Heart right ventricle (tissue), 16 donors: ENCODE results near the gene AGPAT3. TPM values are rescaled to one million over a fixed set of nuclear protein-coding genes. Genes with fewer than 3 reads are reported as not detected.
"Not testable (repeated sequence)": the region's sequence is repeated elsewhere in the genome, so short reads cannot be mapped to it uniquely, and the experiment has no call there.

Source experiments
- ATAC-seq, 8 donors: fragments of 200-7000 bp; cut with Tn5 transposase; one replicate each; pipeline ENCODE4 v1.9.1; 2020; ENCODE audit warnings: mild to moderate bottlenecking in 8 of 8, moderate library complexity in 8 of 8, moderate number of reproducible peaks in 1 of 8
- DNase-seq, 2 donors: peaks; one replicate each; pipeline ENCODE4 v3.0.0-alpha.2; 2020
- H3K27ac ChIP-seq, 10 donors: fragments of 200-600 bp; sonication (generic) in 2 of 10; one replicate each; pipeline versions ENCODE4 v1.5.0 to v1.8.0; 2020 to 2022; ENCODE audit warnings: mild to moderate bottlenecking in 3 of 10
- H3K27me3 ChIP-seq, 7 donors: fragments of 200-600 bp; one replicate each; pipeline ENCODE4 v1.8.0; 2021 to 2022; ENCODE audit warnings: mild to moderate bottlenecking in 2 of 7
- H3K36me3 ChIP-seq, 9 donors: fragments of 200-600 bp; sonication (generic) in 1 of 9; one replicate each; pipeline versions ENCODE4 v1.5.0 to v1.8.0; 2020 to 2022; ENCODE audit warnings: mild to moderate bottlenecking in 2 of 9
- H3K4me1 ChIP-seq, 9 donors: fragments of 200-600 bp; sonication (generic) in 1 of 9; one replicate each; pipeline versions ENCODE4 v1.5.0 to v1.8.0; 2020 to 2022; ENCODE audit warnings: mild to moderate bottlenecking in 4 of 9
- H3K4me3 ChIP-seq, 10 donors: fragments of 200-600 bp; sonication (generic) in 2 of 10; one replicate each; pipeline versions ENCODE4 v1.5.0 to v1.8.0; 2020 to 2022; ENCODE audit warnings: mild to moderate bottlenecking in 7 of 10, moderate library complexity in 2 of 10
- H3K9me3 ChIP-seq, 11 donors: fragments of 200-600 bp in 10 of 11; sonication (generic) in 2 of 11; one replicate each; pipeline versions ENCODE4 v1.5.0 to v1.8.0; 2013 to 2022; ENCODE audit warnings: mild to moderate bottlenecking in 2 of 11, control low read depth in 1 of 11, moderate library complexity in 1 of 11
- WGBS, 2 donors: extraction: QIAGEN DNeasy Blood & Tissue Kit; methylation state at CpG; one replicate each; pipeline ENCODE4 v1.1.7; 2013; ENCODE audit warnings: inconsistent platforms in 1 of 2; 5-methylcytosine and 5-hydroxymethylcytosine counted together
- intact Hi-C, 10 donors: fragments of 100-400 bp; cut with DNase I; formaldehyde crosslinking; loops; one replicate each; pipeline versions ENCODE4 v1.11.1 to v1.14.2; 2022
- polyA plus RNA-seq, 2 donors: library from polyadenylated mRNA; stranded (reverse); fragments of 200-250 nt; gene quantifications; one replicate each; pipeline ENCODE4 v1.2.3, GENCODE V29; 2013
- total RNA-seq, 10 donors: library from RNA; stranded (reverse); fragmentation: NEBNext Ultra II Directional in 3 of 10; extraction: Animal tissue kit (Norgen Biotek cat#: 25700) in 3 of 10; gene quantifications; one replicate each; pipeline versions ENCODE4 v1.2.1 to v1.2.4, GENCODE V29; 2021 to 2023
- TF ChIP-seq, protein P1 (sequence below), 9 donors: fragments of 200-600 bp; sonication (generic) in 2 of 9; IDR thresholded peaks; one replicate each; pipeline versions ENCODE4 v1.5.0 to v1.8.0; 2021 to 2022; ENCODE audit warnings: antibody characterized with exemption in 9 of 9, mild to moderate bottlenecking in 5 of 9, moderate library complexity in 1 of 9
- donor health status: Arrhythmogenic right ventricular cardiomyopathy.
- donor health status: ischemic (EF 13 %, LVEDD 7.1; RV severe dilation, severe dysfunction).
- donor health status: healthy with polysubstance abuse.
- donor health status: DM: no; HTN: yes; CAD: no.
- donor health status: DM: no; HTN: no; CAD: no.
- donor health status: ischemic (EF 25% LVEDD 6.9; RV normal size, moderate dysfunction).
- donor health status: ischemic (EF 25% LVEDD 5.7; RV mildly dilated, moderate dysfunction).
- donor health status: healthy.
- donor health status: DM: yes; HTN: yes; CAD: no.
- donor health status: Ischemic cardiomyopathy.
- donor health status: ischemic (EF 35%, LVEDD 5.7; RV mildly dilated, moderate dysfunction).
- donor health status: nonischemic (EF 11% LVEDD 7.7; RV severe dilation, severe dysfunction).
- donor health status: DM: yes; HTN: yes; CAD: no.
- donor health status: PGD.
- donor health status: ischemic (EF 29% LVEDD 5.4; RV normal size, mild dysfunction).
- donor health status: nonischemic (EF 23%, LVEDD 6.1; RV moderate dilation, normal function).

Gene AGPAT3
- total and polyA plus RNA-seq, 12 donors, result 19.7 to 110 (median 65.6) TPM

DNA sequence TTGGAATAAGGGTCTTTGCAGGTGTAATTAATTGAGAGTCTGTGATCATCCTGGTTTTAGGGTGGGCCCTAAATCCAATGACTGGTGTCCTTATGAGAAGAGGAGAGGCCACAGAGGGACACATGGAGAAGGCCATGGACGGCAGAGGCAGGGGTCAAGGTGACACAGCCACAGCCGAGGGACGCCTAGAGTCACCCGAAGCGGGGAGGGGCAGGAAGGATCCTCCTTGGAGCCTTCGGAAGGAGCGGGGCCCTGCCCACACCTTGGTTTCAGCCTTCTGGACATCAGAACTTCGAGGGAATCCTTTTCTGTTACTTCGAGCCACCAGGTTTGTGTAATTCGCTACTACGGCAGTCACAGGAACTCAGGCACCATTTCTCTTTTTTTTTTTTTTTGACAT, 44.6 kb upstream of the AGPAT3 start:
- TF ChIP-seq, protein P1, sequence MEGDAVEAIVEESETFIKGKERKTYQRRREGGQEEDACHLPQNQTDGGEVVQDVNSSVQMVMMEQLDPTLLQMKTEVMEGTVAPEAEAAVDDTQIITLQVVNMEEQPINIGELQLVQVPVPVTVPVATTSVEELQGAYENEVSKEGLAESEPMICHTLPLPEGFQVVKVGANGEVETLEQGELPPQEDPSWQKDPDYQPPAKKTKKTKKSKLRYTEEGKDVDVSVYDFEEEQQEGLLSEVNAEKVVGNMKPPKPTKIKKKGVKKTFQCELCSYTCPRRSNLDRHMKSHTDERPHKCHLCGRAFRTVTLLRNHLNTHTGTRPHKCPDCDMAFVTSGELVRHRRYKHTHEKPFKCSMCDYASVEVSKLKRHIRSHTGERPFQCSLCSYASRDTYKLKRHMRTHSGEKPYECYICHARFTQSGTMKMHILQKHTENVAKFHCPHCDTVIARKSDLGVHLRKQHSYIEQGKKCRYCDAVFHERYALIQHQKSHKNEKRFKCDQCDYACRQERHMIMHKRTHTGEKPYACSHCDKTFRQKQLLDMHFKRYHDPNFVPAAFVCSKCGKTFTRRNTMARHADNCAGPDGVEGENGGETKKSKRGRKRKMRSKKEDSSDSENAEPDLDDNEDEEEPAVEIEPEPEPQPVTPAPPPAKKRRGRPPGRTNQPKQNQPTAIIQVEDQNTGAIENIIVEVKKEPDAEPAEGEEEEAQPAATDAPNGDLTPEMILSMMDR (IDR thresholded peaks at IDR 0.05), result no peak
- 92 to 95% methylated on average over 11 of the region's 11 CpGs for WGBS, 2 donors
- intact Hi-C loops, result no loop called here
- H3K27me3 ChIP-seq, result no peaks in the 10 kb centered on the region
- no peak overlapping the region for H3K4me3 ChIP-seq
- no peak overlapping the region for H3K27ac ChIP-seq
- H3K36me3 ChIP-seq, result no peaks in the 10 kb centered on the region
- no peak for ATAC-seq
- peaks cover 0 to 42% (median 0%) of the 10 kb centered on the region in 9 donors for H3K4me1 ChIP-seq
- no peak for DNase-seq
- peaks cover 0 to 10% (median 0%) of the 10 kb centered on the region in 11 donors for H3K9me3 ChIP-seq

DNA sequence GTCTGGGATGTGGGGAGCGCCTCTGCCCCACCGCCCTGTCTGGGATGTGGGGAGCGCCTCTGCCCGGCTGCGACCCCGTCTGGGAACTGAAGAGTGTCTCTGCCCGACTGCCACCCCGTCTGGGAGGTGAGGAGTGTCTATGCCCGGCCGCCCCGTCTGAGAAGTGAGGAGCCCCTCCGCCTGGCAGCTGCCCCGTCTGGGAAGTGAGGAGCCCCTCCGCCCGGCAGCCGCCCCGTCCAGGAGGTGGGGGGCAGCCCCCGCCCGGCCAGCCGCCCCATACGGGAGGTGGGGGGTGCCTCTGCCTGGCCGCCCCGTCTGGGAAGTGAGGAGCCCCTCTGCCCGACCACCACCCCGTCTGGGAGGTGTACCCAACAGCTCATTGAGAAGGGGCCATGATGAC, 42.9 kb upstream of the AGPAT3 start:
- DNase-seq, H3K4me3 ChIP-seq, H3K27ac ChIP-seq, H3K36me3 ChIP-seq, H3K9me3 ChIP-seq, ATAC-seq, intact Hi-C loops: not testable (repeated sequence)
- WGBS, 2 donors, result 95 to 97% methylated on average over 23 to 25 of the region's 25 CpGs
- peaks cover 0 to 46% (median 0%) of the 10 kb centered on the region in 9 donors for H3K4me1 ChIP-seq
- peaks cover 0 to 16% (median 12%) of the 10 kb centered on the region in 7 donors for H3K27me3 ChIP-seq

DNA sequence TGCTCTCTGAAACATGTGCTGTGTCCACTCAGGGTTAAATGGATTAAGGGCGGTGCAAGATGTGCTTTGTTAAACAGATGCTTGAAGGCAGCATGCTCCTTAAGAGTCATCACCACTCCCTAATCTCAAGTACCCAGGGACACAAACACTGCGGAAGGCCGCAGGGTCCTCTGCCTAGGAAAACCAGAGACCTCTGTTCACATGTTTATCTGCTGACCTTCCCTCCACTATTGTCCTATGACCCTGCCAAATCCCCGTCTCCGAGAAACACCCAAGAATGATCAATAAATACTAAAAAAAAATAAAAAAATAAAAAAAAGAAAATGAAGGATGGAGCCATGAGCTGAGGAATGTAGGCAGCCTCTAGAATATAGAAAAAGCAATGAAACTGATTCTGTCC, 42.3 kb upstream of the AGPAT3 start:
- WGBS, 2 donors, result 97 to 100% methylated on average over 2 of the region's 5 CpGs
- H3K27ac ChIP-seq, H3K36me3 ChIP-seq, ATAC-seq, DNase-seq, H3K9me3 ChIP-seq, H3K4me3 ChIP-seq, intact Hi-C loops: not testable (repeated sequence)
- Histone ChIP-seq H3K4me1 (peaks cover 0 to 40% (median 0%) of the 10 kb centered on the region in 9 donors), H3K27me3 (peaks cover 0 to 16% (median 13%) of the 10 kb centered on the region in 7 donors)

DNA sequence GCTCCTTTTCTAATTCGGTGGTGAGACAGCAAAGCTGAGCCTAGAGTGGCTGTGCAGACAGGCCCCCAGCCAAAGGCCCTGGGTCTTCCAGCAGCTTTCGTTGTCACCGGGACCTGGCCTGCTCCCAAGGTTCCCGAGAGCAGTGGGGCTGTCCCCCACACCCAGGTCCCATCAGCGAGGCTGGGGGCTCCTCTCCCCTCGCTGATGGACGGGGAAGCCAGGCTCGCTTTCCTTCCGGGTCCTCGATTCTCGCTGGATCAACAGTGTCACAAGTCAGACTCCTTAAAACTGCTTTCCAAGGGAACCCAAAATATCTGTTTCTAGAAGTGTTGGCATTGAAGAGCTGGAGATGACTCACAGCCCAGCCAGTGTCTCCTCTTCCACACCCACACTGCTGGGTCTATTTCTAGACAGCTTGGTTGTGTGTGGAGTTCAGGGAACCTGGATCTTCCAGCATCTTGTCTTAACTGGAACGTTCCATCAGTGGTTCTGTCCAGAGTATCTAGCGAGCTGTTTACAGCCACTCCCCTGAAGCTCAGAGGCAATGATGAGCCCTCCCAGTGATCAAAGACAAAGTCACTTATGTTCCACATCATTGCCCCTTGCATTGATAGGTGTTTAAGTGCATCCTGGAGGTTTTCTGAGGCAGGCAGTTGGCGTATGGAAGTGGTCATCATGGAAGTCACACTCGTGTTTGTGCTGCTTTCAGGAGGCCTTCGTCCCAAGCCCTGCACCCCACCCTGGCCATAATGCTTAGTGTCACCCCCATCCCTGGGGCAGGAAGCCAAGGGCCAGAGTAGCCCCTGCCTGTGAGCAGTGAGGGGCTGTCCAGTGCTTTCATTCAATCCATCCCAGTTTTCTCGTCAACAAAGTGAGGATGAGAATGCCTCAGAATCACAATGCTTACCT, 40.4 kb upstream of the AGPAT3 start:
- Histone ChIP-seq H3K36me3 (no peaks in the 10 kb centered on the region), H3K4me3 (no peak overlapping the region), H3K4me1 (peaks cover 0 to 24% (median 0%) of the 10 kb centered on the region in 9 donors), H3K27ac (no peak overlapping the region), H3K9me3 (no peaks in the 10 kb centered on the region), H3K27me3 (peaks cover 0 to 24% (median 13%) of the 10 kb centered on the region in 7 donors)
- TF ChIP-seq, protein P1 (IDR thresholded peaks at IDR 0.05), result no peak
- peak in 1 of 8 donors; percentile 6 for ATAC-seq
- no peak for DNase-seq
- intact Hi-C loops, result no loop called here
- WGBS, 2 donors, result 80 to 83% methylated on average over 17 of the region's 17 CpGs

DNA sequence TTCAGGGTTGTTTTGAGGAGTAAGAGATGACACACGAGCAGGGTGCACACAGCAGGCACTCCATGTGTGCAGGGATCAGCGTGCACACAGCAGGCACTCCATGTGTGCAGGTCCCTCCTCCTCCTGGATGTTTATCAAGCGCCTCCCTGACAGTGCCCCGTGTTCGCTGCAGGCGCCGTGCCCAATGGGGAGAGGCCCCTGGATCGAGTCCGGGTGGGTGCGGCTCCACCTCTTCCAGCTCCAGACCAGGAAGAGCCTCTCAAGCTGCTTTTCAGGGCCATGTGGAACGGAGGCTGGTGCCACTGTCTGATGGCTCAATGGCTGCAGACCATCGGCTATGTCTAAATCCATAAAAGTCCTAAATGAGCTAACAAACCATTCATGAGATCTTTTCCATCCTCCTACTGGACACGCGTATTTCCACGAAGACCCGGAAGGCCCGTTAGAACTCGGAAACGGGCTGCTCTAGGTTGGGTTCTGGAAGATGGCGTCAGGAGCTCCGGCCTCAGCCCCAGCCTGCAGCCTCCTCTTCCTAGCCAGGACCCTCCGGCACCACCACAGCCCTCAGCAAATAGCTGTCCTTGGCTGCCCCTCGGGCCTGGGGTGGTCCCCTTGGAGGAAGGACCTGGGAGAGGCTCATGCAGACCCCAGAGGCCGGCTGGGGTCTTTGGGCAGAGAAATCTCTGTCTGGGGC, 39.6 kb upstream of the AGPAT3 start:
- Histone ChIP-seq H3K36me3 (no peaks in the 10 kb centered on the region), H3K9me3 (no peaks in the 10 kb centered on the region), H3K4me1 (peaks cover 0 to 16% (median 0%) of the 10 kb centered on the region in 9 donors), H3K27ac (no peak overlapping the region), H3K4me3 (no peak overlapping the region), H3K27me3 (peaks cover 0 to 29% (median 13%) of the 10 kb centered on the region in 7 donors)
- 90% methylated on average over 24 of the region's 24 CpGs for WGBS, 2 donors
- ATAC-seq, result no peak
- TF ChIP-seq, protein P1 (IDR thresholded peaks at IDR 0.05), result no peak
- intact Hi-C loops, result no loop called here
- no peak for DNase-seq
